Keratinocyte (primary cell): ENCODE data around the gene DGCR6L.
"Not testable (repeated sequence)": the region's sequence is repeated elsewhere in the genome, so short reads cannot be mapped to it uniquely, and the experiment has no call there.

ENCODE experiments used
- CTCF ChIP-seq, 3 experiments: IDR thresholded peaks in 1 of 3; conservative IDR thresholded peaks in 1 of 3; optimal IDR thresholded peaks in 1 of 3; 2 replicates in 2 of 3; 3 replicates in 1 of 3; pipeline versions ENCODE3 to v1.5.1; 2011; ENCODE audit warnings: low read length in 3 of 3, mild to moderate bottlenecking in 3 of 3, moderate library complexity in 2 of 3, control low read depth in 1 of 3, inconsistent platforms in 1 of 3; ENCODE audit not compliant: insufficient read depth in 2 of 3; ENCODE audit errors: extremely low read depth in 1 of 3
- EZH2 ChIP-seq: IDR thresholded peaks from one replicate; pipeline ENCODE4 v1.6.1; 2012; ENCODE audit warnings: inconsistent platforms, mild to moderate bottlenecking, low read length, moderate library complexity

GRCh38 chr22:20314741-20315336, 5.0 kb downstream of the DGCR6L start:
- not testable (repeated sequence) for TF ChIP-seq CTCF (optimal IDR thresholded peaks at IDR 0.05 in 1 of 3, IDR thresholded peaks at IDR 0.05 in 1 of 3, conservative IDR thresholded peaks at IDR 0.05 in 1 of 3; ENCODE audit: extremely low read depth in 1 of 3, insufficient read depth in 2 of 3, low read length in 3 of 3); EZH2
